Keratinocyte (primary cell): ENCODE data around the gene WDR27.

ENCODE experiments used
- EZH2 ChIP-seq: IDR thresholded peaks from one replicate; pipeline ENCODE4 v1.6.1; 2012; ENCODE audit warnings: inconsistent platforms, mild to moderate bottlenecking, low read length, moderate library complexity
- TF ChIP-seq, protein P1 (sequence below), 3 experiments: IDR thresholded peaks in 1 of 3; conservative IDR thresholded peaks in 1 of 3; optimal IDR thresholded peaks in 1 of 3; 2 replicates in 2 of 3; 3 replicates in 1 of 3; pipeline versions ENCODE3 to v1.5.1; 2011; ENCODE audit warnings: low read length in 3 of 3, mild to moderate bottlenecking in 3 of 3, moderate library complexity in 2 of 3, control low read depth in 1 of 3, inconsistent platforms in 1 of 3; ENCODE audit not compliant: insufficient read depth in 2 of 3; ENCODE audit errors: extremely low read depth in 1 of 3

DNA sequence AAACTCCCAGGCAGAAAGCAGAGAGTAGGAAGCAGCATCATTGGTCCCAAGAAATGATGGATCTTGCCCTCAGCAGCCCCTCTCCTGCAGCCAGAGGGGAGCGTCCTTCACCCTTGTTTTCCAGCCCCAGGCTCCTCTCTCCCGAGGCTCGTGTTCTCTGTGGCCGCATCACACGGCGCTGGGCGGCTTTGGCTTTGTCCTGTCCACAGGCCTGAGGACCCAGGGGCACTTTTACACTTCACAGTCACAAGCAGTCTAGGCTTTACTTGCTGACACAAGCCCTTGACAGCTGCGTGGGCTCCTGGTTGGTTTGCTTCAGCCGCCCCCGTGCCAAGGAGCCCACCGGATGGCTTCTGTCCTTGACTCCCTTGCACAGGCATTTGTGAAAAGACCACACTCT lies 272.8 kb downstream of the WDR27 start:
- TF ChIP-seq, protein P1, sequence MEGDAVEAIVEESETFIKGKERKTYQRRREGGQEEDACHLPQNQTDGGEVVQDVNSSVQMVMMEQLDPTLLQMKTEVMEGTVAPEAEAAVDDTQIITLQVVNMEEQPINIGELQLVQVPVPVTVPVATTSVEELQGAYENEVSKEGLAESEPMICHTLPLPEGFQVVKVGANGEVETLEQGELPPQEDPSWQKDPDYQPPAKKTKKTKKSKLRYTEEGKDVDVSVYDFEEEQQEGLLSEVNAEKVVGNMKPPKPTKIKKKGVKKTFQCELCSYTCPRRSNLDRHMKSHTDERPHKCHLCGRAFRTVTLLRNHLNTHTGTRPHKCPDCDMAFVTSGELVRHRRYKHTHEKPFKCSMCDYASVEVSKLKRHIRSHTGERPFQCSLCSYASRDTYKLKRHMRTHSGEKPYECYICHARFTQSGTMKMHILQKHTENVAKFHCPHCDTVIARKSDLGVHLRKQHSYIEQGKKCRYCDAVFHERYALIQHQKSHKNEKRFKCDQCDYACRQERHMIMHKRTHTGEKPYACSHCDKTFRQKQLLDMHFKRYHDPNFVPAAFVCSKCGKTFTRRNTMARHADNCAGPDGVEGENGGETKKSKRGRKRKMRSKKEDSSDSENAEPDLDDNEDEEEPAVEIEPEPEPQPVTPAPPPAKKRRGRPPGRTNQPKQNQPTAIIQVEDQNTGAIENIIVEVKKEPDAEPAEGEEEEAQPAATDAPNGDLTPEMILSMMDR (optimal IDR thresholded peaks at IDR 0.05 in 1 of 3, IDR thresholded peaks at IDR 0.05 in 1 of 3, conservative IDR thresholded peaks at IDR 0.05 in 1 of 3; ENCODE audit: extremely low read depth in 1 of 3, insufficient read depth in 2 of 3, low read length in 3 of 3), result no peak
- TF ChIP-seq EZH2, result no peak
